ENCODE measurements around the gene FTO.

The FTO gene

DNA sequence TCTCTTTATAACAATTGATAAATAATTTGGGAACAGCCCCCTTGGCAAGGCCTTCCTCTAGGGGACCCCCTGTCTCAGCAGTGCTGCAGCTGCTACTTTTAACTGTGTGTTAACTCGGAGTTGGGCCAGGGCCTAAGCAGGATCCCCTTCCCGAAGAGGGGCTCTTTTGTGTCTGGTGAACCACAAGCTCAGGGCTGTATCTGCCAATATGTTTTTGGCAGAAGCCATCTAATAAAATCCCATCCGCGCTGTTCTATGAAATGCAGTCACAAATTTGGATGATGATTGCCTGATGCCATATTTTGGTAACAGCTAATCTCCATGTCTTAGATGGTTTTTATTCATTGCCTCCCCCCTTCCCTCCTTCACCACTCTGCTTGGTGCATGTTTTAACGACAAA, 267.7 kb downstream of the FTO start:
- no peak for DNase-seq

DNA sequence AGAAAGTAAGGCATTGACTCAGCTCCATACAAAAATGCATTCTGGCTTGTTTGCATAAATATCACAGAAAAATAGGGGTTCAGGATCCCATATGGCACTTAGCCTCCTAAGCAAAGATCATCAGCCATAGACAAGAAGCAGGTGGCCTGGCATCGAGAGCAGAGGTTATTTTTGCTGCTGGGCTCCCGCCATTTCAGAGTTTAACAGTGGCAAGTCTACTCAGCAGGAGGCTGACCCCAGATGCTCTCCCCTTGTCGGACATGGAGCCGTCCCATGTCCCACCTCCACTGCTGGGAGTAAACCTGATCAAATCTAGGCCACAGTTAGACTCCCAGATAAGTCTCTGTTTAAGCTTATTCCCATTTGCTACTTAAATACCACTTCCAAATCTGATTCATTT, 269.1 kb downstream of the FTO start:
- no peak for DNase-seq

DNA sequence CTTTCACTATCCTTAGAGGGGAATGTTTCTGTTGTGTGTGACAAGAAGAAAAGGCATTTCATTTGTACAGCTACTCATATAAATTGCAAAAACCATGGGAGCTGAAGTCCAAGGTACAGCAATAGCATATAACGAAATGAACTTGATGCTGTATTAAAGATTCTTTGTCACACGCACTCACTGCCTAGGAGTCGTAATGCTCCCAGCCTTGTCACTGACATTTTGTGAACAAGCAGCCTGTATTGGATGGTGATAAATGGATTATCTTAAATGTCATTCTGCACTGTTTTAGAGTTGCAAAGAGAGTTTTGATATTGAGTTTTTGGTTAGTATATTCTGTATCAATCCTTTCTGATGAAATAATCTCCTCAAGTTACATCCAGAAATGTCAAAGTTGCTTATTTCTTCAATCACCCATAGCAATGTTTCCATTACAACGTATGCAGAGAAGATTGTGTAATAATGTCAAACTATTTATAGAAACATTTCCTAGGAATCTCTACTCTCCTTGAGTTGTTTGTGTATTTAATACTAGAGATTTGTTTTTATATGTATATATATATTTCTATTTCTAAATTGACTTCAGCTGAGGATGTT, 270.6 kb downstream of the FTO start:
- no peak for DNase-seq

DNA sequence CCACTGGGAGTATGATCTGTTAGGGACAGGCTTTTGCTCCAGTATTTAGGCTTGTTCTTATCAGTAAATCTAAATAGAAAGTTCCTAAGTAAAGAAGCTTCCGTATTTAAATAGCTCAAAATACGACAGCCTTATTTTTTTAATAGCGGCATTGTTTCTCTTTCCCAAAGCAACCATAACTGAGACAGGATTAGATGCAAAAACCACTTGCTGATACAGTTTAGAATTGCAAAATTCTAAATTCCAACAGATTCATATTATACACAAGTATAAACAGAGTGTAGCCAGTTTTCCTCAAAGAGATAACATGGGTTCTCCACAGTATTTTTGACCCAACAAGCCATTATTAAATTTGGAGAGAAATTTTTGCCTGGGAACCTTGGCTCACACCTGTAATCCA, 276.7 kb downstream of the FTO start:
- DNase-seq: no peak

DNA sequence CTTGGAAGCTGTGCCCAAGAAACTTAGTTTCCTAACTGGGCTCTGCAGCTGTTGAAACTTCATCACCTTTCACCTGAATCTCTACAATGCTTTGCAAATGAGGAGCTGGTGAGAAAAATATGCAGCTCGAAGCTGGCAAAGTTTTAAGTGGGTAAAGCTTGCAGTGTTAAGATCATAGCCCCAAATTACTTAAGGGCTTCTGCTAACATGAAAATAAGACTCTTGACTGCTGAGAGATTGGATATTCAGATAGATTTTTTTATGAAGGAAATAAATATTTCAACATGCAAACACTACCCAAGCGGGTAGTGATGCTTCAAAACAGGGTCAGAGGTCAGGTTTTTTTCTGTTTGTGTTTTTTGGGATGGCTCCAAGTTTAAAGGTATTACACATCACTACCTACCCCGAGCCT, 278.7 kb downstream of the FTO start:
- no peak for DNase-seq

DNA sequence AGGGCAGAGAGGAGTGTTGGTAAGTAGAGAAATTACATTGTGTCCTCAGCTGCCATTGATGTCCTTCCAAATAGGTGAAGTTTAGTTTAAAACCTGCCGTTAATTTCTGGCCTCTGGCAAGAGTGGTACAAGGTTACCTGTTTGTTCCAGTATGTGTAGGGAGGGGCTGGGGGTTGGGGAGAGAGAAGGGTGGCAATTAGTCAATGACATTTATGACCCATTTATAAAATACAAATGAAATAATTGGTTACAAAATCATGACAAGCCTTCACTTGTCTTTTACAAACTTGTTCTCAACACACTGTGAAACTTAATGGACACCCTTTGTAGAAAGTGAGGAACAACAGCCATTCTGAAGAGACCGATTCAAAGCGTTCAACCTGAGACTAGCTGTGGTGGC, 281.0 kb downstream of the FTO start:
- no peak for DNase-seq

DNA sequence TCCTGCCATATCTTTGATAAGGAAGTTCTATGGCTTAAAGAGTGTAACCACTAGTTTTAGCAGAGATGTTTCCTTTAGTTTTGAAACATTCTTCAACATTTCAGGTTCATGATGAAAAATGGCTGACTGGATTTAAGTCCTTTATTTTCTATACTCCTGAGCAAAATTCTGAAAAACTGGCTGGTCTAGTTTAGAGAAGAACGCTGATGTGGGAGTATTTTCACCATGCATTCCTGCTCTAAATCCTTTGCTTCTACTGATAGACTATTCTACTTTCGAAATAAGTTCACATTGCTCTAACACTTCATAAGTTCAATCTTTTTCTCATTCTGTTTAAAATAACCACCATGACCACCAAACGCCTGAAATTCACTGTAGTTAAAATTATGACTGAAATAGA, 281.9 kb downstream of the FTO start:
- DNase-seq: no peak

DNA sequence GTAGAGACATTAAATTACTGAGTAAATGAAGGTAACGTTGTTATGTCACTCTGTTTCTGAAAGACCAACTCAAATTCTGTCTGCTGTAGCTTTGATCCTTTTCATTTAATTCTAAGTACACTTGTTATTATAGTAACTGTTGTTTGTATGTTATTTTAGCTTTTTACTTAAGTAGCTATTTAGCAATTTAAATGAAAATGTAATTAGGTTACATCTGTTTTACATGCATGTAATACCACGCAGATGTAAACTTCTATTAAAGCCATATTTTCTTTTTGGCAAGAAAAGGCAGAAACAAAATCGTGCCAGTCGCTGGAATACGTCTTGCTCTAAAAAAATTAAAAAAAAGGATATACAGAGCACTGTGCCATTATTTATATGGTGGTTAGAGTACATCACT, 282.8 kb downstream of the FTO start:
- no peak for DNase-seq

DNA sequence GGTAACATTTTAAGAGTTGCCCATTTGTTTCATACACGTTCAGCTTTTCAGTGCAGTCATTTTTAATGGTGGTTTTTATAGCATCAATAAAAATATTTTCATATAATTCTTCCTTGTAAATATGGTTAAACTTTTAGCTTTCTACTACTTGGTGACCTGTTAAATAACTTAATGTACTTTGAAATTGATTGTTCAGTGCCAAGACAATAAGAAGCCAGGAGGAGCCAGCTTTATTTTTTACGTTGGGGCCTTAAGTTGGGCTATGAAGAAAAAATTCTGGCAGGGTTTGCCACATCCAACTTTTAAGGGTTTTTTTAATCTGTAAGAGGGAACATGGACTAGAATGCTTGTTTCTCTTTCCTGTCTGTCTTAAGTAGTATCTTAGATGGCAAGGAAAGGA, 284.2 kb downstream of the FTO start:
- no peak for DNase-seq

DNA sequence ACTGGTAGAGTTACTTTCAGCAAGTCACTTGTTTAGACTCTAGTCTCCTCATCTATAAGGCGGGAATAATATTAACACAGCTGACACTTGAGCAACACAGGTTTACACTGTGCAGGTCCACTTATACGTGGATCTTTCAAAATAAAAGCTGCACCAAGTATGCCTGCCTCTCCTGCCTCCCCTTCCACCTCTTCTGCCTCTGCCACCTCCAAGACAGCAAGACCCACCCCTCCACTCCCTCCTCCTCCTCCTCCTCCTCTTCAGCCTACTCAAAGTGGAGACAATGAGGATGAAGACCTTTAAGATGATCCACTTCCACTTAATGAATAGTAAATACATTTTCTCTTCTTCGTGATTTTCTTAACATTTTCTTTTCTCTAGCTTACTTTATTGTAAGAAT, 285.6 kb downstream of the FTO start:
- no peak for DNase-seq

DNA sequence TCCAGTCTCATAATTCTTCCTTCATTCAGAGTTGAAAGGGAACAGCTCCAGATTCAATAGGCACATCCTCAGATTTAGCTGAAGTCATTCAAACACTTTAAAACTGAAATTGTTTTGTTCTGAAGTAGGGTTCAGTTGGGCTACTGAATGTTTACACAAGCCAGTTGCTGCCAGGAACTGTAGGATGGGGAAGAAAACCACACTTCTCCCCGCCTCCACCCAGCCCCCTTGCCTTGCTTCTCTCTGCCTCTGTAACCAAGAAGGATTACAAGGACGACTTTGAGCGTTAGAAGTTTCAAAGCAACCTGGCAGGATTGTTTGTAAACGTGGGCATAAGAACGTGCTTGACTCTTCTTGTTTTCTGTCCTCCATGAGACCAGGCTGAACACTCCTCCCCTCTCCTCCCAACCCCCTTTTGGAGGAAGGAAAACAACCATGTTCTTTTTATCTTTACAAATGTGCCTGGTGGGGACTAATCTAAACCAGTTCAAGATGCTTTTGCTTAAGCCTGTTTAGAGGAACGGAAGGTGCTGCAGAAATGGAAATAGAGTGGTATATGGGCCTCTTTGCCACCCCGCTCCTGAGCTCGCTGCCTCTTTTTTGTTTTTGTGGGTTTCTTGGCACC, 287.9 kb downstream of the FTO start:
- no peak for DNase-seq

DNA sequence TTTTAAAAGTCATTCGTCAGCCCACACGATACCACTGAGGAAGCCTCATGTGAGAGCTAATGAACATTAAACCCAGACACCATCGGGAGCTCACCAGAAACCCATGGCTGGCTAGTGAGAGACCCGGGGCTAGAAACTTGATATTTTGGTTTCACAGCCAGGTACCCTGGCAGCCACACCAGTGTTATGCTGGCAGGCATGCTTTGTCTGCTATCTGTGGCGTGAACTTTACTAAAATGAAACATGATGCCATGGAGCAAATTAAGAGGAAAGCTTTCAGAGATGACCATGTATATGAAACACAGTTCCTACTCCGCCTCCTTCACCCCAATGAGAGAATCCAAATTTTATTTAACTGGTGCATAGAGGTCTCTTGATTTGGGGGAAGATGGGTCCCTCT, 291.4 kb downstream of the FTO start:
- no peak for DNase-seq

DNA sequence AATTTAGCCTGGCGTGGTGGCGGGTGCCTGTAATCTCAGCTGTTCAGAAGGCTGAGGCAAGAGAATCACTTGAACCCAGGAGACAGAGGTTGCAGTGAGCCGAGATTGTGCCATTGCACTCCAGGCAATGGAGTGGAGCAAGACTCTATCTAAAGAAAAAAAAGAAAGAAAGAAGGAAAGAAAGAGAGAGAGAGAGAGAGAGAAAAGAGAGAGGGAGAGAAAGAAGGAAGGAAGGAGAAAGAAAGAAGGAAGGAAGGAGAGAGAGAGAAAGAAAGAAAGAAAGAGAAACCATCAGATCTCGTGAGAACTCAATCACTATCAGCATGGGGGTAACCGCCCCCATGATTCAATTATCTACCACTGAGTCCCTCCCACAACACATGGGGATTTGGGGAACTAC, 293.0 kb downstream of the FTO start:
- DNase-seq: no peak

DNA sequence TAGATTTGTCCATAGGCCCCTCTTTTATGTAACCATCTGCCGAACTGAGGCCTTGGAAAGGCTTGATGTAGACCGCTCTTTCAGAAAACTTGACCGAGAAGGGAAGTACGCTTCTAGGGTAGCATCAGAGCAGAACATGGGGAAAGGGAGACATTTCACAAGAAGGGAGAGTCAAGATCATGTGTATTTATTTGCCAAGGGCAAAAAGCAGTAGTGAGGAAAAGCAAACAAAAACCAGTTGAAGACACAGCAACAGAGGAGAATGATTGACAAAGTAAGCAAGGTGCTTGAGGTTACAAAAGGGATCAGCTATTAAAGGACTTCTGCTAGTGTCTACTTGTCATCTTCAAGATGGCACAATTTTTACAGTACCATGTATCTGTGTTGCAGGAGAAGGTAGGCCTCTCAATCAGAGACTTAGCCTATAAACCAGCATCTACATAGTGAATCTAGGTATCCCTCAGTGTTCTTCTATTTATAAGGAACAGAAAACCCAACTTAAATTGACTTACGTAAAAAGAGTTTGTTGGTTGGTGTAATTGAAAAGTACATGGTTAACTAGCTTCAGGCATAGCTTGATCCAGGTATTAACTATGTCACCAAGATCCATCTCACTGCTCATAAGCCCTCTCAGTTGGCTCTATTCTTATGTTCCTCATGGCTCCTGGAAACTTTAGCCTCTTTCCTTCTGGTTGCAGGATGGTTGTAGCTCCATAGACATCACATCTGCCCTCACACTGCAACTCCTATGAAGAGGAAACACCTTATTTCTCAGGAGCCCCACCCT, 294.3 kb downstream of the FTO start:
- DNase-seq: no peak

DNA sequence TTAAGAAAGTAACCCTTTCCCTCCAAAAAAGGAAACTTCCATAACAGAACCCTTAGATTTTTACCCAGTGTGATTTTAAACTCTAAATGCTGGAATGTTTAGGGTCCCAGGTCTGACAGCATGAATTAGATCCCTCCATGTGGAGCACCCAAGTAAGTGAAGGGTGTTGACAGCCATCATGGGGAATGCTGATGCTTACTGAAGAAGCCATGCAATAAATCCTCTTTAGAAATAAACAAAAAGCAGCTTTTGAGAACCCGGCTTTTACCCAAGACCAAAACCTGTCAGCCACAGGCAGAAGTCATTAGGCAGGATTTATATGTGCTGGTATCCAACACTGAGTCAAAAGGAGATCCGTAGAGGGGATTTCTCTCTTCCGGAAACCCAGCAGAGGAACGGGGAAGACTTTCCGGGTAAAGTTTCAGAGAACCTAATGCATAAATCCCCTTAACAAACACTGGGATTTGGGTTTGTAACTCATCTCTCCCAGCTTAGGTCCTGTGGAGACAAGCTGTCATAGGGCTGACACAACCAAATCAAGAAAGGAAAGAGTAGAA, 295.1 kb downstream of the FTO start:
- DNase-seq: no peak

DNA sequence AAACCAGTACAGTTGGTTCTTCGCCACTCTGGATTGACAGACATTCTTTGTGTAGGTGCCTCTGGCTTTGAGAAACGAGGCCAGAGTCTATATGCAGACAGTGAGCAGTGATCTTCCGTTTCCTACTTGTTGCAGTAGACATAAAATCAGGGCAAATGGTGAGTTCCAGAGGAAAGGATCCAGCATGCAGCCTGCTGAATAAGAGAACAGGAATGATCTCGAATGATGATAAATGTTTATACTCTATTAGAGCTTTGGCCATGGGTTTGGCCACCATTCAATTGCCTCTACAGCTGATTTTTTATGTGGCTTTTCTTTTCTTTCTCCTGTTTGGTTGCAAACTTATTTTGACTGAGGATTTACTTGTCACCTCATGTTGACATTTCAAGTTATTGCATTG, 295.9 kb downstream of the FTO start:
- no peak for DNase-seq

DNA sequence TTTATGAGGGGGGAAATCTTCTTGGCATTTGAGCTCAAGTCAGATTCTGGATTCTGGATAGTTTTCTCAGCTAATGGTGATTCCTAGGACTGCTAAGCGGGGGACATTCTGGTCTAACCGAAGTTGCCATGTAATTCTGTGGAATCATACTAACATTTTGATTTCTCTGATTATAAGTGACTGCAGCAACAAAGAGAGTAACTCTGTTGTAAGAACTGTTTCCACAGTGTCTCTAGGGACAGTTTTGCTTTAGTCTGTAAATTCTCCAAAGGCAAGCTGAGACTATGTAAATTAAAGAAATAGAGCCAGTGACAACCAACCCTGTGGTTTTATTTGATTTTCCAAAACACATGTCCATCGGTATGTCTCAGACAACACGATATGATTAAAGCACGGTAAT, 296.4 kb downstream of the FTO start:
- DNase-seq: no peak

DNA sequence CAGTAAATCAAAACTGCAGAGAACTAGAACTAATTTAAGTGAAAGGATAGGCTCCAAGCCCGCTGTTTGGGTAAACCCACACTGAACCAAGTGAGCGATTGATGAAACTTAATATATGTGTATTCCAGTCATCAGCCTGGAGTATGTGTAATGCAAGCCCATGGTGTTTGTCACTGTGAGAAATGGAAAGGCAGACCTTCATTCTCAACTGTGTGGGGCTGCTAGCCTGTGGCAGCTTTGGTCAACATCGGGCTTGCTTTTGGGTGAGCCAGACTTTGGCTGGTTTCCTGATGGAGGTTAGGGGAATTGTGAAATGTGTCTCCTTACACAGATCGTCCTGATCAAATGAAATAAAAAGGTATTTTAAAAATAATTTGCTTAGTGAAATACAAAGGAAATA, 302.7 kb downstream of the FTO start:
- no peak for DNase-seq

DNA sequence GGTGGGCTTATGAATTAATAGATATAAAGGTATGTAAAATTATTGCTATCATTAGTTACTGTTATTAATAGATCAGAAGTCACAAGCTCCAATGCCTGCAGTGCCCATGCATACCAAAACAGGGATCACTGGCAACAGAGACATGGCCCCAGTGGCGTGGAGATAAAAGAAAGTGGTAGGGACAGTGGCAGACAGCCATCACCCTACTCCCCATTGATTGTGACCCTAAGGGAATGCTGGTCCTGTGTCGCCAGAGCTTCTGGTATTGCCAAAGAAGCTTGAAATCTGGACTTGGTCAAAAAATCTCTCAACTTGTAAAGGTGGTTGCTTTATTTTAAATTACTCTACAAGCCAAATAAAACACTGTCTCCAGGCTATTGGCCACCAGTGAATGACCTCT, 303.5 kb downstream of the FTO start:
- no peak for DNase-seq

DNA sequence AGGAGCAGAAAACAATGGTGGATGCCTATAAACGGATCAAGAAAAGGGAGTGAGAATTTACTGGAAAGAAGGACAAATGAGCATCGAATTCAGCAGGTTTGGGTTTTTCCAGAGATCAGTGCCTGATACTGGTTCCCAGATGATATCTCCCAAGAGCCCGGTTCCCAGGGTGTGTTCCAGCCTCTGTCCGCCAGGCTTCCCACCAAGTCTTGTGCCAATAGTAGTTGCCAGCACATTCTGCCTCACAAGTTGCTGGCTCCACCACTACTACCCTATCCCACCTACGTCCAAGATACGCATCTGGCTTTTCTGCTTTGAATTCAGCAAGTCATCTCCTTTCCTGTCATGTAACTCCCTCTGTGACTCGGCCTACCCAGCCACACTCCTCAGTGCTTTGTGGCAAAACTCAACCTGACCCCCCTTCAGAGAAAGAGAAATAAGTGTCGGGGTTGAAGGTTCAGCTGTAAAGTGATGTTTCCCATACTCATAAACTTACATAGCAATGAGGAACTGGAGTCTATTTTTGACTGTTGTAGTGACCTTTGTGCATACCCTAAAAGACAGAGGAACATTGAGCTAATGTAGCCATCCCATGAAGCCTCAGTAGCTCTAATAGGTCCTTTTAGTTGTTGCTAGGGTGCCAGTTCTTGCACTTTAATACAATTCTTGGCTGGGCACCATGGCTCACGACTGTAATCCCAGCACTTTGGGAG, 305.7 kb downstream of the FTO start:
- DNase-seq: no peak

DNA sequence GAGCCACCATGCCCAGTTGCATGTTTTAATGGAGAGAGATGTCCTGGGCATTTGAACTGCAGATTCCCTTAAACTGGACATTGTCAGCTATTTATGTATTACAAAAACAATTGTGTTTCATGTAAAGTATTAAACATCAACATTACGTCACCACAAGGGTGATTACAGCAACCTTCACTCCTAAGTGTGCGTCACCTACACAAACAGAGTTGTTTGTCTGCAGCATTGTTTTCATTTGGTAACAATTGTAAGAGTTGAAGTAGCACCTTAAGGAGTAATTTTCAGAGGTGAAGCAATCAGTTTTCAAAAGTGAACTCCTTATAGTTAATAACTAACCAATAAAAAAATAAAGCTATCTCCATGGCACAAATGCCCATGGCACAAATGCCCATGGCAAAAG, 311.2 kb downstream of the FTO start:
- no peak for DNase-seq

DNA sequence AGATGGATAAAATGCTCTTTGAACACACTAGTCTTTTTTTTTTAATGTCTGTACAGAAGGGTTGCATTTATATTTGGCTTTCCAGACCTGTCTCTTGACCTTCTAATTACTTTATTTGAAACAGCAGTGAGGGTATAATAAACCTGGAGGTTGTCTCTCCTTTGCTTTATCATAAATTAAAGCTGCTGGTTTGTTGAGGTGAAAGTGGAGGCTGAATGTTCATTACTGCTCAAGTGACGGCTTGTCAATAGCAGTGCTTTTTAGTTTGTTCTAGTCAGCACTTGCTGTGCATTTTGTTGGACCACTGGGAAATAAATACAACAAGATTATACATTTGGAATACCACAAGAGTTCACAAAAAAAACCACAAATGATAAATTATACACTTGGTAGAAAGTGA, 318.4 kb downstream of the FTO start:
- DNase-seq: no peak

DNA sequence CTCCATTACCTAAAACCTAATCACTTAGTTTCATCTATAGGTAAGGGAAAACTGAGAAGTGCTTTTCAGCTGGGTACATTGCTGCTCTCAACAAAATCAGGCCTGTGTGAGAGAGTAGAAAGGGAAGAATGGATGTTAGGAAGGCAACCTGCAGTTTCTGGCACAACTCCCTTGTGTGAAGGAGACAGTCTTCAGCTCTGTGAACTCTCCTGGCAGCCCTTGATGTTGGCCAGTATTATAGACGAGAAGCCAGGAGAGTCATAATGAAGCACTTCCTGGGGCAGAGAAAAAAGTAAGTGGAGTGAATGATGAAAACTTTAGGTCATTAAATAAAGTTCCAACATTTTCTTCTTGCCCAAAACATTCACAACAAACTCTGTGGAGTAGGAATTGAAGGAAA, 322.5 kb downstream of the FTO start:
- DNase-seq: no peak

DNA sequence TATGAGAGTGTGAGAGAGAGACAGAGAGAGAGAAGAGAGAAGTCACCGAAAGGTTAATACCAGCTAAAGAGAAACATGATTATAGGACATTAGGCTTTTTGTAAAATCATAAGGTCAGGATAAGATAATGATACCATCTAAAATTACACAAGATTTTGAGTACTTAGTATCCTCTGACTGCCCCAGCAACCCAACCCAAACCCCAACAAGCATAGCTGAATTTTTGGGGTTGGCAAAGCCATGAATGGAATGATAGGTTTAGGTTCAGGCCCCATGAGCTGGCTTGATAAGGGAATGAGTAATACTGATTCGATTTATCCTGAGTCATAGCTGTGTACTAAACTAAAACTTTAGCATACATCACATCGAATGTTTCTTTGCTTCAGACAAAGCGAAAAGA, 323.1 kb downstream of the FTO start:
- DNase-seq: no peak
